HG02642 (cell line): ENCODE data around the gene CCDC187.
A peak's percentile ranks its signal among the peaks of the same experiment; 100 is the strongest.

Source experiments
- ATAC-seq: cut with Tn5 transposase; IDR thresholded peaks from one replicate; pipeline ENCODE4 v1.9.1; 2021; ENCODE audit warnings: mild to moderate bottlenecking; ENCODE audit not compliant: unreplicated experiment, poor library complexity

The CCDC187 gene

DNA sequence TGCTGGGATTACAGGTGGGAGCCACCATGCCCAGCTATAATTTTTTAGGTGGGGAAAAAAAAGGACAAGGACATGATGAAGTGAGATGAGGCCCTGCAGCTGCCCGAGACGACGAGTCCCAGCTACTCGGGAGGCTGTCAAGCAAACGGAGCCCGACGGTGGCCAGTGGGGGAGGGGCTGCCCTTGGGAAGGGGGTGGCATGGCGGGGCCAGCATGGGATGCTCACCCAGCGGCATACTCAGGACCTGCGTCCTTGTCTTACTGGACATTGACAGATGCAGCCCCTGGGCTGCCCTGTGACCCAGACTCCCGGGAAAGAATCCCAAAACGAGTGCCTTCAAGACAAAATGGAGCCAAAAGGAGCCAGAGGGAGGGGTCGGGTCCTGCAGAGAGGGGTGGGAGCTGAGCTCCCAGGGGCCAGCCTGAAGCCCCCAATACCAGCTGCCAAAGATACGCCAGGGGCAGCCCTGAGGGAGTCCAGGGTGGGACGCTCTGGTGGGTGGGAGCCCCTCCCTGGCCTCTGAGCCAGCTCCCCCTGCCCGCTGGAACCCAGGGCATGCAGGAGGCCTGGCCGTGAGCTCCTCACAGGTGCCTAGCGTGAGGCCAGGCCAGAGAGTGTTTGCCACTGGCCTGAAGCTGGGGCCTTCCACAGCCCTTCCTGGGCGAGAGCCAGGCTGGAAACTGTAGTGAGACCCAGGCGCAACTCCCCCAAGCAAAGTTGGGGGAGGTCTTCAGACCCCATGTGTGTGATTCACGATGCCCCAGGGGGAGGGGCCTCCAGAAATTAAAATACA, 15.7 kb downstream of the CCDC187 start:
- ATAC-seq: no peak

DNA sequence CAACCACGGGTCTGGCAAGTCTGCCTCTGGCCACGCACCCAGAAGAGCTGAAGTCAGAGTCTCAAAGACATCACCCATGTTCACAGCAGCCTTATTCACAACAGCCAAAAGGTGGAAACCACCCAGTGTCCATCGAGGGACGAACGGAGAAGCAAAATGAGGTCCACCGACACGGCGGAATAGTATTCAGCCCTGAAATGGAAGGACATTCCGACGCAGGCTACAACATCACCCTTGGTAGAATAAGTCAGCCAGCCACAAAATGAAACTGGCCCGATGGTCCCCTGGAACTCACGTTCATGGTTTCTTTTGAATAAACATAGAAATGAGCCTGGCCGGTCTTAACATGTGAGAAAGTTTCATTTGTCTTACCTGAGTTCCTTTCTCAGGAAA, 16.9 kb downstream of the CCDC187 start:
- ATAC-seq: no peak

DNA sequence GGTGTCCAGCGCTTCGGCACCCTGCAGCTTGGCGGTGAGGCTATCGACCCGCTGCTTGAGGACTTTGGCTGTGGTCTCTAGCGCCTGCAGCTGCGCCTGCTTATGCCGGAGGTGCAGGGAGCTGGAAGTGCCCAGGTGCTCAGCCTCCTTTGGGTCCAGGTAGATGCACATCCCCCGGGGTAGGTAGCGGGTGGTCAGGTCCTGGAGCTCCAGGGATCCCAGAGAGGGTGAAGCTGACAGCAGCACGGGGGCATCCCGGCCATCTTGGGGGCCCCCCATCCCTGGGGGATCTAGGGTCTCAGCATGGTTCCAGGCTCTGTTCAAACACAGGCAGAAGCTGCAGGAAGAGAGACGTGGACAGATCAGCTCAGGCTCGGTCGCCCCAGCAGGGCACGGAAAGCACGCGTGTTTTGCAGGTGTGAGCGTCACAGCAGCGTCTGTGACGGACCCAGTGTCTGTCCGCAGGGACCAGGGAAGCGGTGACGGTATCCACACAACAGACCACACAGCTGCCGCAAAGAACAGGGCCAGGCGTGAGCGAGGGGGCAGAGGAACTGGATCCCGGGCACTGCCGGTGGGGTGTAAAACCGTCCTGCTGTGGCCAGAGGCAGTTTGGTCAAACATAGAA, 17.4 kb downstream of the CCDC187 start:
- no peak for ATAC-seq

DNA sequence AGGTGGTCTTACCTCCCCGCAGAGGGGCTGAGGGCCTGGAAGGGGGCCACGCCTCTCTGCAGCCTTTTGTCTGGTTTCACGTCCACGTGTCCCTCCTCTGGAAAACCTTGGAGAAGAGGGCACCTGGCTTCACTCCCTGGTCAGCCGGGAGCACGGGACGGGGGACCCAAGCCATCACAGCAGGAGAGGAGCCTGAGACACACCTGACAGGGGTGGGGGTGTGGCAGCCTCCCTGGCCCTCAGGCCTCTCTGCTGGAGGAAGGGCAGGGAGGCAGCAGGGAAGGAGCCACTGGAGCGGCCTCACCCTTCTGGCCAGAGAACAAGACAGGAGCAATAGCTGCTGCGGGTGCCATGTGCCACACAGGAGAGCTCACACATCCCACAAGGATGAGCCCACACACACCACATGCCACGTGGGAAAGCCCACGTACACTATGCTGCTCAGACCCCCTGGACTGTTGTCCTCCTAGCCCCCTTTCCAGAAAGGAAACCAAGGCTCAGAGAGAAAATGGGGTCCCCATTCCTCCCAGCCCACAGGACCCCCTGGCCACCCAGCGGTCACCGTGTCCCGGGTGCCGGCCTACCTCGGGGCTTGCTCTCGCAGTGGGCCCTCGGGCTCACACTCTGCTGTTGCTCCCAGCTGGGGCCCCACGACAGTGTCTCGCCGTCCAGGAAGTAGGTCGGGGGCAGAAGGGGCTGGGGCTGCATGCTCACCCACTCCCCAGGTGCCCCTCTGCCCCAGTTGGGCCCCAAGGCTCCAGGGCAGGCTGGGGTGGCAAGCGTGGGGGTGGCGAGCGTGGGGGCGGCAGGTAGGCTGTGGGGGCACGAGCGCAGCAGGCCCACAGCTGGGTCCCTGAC, 18.2 kb downstream of the CCDC187 start:
- ATAC-seq: no peak

DNA sequence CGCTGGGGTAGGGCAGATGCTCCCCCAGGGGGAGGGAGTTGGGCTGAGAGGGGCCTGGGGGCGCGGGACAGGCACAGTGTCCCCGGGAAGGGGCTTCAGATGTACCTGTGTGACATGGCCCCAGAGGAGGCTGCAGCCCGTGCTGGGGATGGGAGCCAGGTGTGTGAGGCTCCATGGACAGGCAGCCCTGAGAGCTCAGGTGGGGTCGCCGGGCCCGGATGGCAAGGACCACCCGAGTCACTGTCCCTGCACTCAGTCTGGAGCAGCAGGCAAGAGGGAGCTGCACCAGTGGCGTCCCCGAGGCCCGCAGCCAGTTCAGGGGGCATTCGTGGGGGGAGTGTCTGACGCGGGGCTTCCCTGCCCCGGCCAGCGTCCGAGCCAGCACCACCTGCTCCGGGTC, 18.9 kb downstream of the CCDC187 start:
- ATAC-seq: no peak

DNA sequence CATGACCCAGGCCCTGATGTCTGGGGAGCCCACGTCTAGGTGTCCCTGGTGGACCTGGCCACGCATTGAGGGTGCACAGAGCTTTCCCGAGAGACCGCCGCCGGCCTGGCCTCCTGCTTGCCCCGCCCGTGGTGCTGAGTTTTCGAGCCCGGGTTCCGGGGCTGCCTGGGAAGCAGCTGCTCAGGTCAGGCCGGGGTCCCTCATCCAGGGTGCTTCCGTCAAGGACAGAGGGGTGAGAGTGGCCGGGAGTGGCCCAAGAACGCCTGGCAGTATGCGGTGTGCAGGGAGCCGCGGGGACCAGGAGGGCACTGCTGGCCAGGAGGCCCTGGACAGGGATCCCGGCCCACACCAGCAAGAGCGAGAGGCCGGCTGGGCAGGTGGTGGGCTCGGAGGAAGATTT, 19.6 kb downstream of the CCDC187 start:
- no peak for ATAC-seq

DNA sequence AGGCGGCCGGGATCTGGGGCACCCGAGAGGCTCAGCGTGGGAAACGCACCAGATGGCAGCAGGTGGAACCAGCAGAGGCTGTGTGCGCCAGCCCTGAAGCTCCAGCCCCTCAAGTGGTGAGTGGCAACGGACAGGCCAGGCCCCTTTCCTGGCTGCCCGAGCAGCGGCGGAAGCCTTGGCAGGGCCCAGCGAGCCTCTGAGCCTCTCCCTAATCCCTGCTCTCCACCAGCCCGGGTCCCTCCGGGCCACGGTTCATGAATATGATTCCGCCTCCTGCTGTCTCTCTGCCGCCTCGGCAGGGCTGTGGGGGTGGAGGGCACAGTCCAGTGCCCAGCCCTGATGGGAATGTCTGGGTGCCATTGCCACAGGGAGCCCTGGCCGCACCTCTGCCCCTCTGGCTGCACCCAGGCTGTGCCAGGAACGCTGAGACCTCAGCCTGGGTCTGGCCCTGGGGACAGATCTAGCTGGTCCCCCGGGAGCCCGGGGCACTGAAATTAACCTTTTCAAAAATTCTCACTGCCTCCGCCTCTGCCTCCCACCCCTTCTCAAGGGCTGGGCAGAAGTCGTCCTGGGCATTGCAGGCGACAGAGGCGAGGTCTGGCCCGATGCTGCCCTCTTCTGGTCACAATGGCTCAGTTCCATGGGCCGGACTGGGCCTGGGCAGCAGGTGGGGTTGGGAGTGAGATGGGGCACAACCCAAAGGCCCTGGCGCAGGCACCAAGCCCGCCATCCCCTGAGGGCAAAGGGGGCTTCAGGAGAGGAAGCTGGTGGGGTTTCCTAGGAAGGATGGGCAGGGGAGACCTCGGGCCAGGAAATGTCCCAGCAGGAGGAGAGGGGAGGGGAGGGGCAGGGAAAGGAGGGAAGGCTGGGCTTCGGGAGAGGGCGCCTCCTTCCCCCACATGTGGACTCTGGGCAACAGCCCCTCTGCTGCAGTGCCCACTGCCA, 20.3 kb downstream of the CCDC187 start:
- ATAC-seq: peak; percentile 74

DNA sequence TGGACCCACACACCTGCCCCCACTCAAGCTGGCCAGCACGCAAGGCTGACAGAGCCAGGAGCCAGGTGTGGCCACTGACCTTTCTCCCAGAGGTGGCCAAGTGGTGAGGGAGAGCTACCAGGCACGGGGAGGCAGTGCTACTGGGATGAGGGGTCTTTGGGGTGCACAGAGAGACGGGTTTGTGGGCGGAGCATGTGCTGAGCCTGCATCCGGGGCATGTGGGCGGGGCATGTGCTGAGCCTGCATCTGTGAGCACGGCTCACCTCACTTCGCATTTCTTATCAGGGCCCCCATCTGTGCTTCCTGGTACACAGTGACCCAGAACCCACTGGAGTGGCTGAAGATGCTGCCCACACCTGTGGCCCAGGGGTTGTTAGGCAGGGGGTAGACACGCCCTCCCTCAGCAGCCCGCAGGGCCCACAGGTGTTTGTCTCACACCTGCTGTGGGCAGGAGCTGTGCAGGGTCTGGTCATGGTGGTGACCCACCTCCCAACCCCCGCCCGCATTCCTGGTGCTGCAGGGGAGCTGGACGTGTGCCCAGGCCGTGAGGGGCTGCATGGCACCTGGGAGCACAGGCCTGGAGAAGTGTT, 21.5 kb downstream of the CCDC187 start:
- no peak for ATAC-seq

DNA sequence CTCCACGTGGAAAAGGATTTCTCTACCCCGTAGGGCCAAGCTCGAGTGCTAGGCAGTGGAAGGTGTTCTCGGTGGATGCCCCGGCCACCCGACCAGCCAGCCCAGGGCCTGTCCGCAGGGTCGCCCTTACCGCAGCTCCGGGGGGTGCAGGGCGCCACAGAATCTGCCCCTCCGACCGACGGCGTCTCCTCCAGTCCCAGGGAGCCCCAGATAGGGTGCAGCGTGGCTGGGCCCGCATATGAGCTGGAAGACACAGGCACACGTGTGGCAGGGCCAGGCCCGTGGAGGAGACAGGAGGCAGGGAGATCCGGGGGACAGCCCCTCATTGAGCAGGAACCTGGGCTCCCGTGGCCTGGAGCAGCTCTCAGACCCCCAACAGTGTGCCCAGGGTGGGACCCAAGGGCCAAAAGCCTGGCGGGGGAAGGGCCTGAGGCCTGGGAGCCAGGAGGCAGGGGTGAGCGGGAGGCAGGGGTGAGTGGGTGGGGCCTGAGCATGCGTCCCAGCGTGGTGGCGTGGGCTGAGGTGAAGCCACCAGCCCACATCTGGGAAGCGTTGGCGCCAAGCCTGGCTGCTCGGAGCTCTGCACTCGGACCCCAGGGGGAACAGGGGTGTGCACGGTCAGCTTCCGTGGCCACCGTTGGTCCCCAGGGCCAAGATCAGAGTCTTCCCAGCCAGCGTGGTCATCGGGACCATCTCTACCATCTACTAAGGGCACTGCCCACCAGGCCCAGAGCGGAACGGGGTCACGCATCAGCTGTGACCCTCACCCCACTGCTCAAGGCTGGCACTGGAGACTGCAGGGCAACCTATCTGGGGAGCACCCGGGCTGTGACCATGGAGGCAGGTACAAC, 22.2 kb downstream of the CCDC187 start:
- ATAC-seq: no peak

DNA sequence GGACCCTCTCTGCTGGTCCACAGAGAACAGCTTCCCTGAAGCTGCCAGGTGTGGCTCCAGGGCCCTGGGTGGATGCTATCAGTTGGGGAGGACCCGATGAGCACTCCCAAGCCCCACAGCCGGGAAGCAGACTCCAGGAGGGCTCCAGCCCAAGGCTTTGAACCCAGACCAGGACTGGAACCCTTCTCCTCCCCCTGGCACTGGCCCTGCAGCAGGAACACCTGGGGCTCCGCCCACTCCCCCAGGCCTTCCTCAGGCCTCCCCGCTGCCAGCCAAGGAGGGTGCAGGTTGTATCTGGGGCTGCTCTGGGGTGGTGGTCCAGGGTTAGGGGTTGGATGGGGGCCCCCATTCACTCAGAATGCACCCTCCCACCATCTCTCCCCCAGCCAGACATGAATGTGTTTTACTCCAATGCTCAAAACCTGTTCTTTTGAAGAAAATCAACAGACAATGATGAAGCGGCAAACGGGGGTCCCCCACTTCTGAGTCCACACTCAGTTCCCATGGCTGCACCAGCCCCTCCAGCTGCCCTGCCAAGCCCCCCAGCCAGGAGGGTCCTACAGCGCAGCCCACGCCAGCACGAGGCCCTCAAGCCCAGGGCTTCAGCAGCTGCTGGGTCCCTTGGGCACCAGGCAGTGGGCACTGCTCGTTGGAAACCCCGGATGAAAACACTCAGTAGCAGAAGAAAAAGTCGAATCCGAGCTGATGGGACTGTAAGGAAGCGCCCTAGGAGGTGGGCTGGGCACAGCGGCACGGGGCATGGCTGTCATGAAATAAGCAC, 23.2 kb downstream of the CCDC187 start:
- no peak for ATAC-seq

DNA sequence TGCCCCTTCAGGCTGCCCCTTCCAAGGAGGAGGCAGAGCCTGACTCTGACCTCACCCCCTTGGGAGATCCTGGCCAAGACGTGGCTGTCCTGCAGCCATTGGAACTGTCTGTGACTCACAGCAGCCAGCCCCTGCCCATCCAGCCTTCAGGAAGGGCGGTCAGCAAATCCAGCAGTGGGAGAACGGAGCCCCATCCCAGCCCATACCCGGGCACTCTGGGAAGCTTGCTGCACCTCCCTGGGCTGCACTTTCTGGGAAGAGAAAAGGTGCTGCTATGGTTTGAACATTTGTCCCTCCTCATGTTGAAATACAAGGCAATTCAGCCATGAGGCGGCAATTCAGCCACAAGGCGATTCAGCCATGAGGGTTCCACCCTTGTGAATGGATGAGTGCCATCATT, 24.4 kb downstream of the CCDC187 start:
- no peak for ATAC-seq

DNA sequence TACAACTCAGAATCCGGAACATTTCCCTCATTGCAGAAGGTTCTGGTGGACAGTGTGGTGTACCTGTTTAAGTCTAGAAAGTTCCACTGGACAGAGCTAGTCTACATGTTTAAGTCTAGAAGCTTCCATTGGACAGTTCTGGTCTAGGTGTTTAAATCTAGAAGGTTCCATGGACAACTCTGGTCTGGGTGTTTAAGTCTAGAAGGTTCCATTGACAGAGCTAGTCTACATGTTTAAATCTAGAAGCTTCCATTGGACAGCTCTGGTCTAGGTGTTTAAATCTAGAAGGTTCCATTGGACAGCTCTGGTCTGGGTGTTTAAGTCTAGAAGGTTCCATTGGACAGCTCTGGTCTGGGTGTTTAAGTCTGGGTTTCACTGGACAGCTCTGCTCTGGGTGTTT, 25.0 kb downstream of the CCDC187 start:
- no peak for ATAC-seq

DNA sequence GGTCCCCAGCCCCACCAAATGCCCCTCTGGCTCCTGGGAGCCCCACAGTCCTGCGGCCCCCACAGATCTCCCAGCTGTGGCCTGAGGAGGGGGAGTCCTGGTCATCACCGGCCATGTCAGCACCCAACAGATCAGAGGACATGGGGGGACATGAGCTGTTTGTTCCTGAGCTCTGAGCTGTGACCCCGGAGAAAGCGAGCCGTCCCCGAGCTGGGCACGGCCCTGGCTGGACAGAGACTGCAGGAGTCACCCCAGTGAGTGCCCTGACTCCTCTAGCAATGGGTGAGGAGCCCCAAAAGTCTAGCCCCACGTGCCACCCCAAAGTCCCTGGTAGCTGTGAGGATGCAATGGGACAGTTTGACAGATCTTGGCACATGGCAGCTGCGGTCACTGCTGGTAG, 25.7 kb downstream of the CCDC187 start:
- no peak for ATAC-seq

DNA sequence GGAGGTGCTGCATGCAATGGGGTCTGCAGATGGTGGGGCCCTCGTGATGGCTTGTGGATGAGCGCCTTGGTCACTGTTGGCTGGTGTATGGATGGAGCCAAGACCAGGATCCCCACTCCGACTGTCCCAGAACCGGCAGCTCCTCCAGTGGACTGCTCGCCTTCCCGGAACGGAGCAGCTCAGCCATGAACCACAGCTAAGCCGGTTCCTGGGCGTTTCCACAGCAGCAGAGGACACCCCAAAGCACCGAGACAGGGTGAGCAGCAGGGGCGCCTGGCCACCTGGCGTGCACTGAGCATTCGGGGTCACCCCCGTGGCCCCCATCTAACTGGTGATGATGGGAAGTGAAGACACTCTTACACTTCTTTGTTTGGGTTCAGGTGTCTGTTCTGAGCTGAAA, 26.1 kb downstream of the CCDC187 start:
- ATAC-seq: no peak

DNA sequence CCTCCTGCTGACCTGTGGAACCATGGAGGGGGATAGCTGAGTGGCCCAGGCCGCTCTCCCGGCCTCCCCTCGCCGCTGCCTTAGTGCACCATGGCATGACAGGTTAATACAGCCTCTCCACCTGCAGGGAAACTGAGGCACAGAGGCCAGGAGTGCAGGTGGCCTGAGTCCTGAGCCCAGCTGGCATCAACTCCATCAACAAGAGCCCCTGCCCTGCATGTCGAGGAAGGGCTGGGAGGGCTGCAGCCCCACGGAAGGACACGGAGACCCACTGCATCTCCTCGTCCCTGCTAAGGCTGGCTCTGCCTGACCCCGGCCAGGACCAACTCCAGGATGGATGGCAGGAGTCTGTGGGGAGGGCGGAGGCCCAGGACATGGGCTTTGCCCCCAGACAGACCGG, 27.2 kb downstream of the CCDC187 start:
- ATAC-seq: no peak

DNA sequence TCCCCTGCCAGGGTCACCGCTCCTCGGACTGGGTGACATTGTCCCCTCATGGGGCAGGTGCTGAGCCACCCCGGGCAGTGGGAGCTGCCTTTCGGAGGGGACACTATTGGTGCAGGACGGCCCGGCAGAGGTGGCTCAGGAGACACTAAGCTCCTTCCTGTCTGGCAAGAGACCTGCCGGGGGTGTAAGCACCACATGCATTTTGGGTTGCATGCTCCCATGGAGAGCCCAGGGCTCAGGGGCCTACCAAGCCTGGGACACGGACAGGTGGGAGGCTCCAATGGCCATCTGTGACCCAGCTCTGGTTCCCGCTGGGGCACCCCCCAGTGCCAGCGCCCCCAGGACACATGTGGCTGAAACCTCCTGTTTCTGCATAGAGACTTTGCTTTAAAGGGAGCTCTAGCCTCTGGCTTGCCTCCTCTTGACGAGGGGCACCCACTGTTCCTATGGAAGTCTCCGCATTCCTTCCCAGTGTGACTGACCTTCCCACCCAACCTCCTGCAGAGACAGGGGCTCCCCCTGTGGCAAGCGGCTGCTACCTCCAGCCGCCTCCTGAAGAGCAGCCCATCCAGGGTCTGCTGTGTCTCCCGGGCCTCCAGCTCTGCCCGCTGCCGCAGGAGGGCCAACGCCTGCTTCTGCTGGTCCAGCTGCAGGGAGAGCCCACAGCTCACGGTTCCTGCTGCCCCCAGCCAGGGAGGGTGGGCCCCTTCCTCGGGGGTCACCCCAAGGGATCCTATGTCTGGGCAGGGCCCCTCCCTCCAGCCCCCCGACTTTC, 28.1 kb downstream of the CCDC187 start:
- no peak for ATAC-seq
